WERI-Rb-1 (cell line): ENCODE results near the gene USP17L12.
A peak's percentile ranks its signal among the peaks of the same experiment; 100 is the strongest.
"Not testable (repeated sequence)": the region's sequence is repeated elsewhere in the genome, so short reads cannot be mapped to it uniquely, and the experiment has no call there.

Experiments used
- DNase-seq: peaks from one replicate; pipeline ENCODE4 v3.0.0-alpha.2; 2020
- H3K27ac ChIP-seq: fragments of 250-450 bp; sonication (Bioruptor Pico); 2 replicates; pipeline ENCODE4 v1.5.1; 2020; ENCODE audit warnings: mild to moderate bottlenecking, moderate library complexity
- H3K27me3 ChIP-seq: fragments of 250-450 bp; sonication (Bioruptor Pico); 2 replicates; pipeline ENCODE4 v1.5.1; 2021; ENCODE audit warnings: mild to moderate bottlenecking, low read depth, moderate library complexity; ENCODE audit not compliant: insufficient read depth, severe bottlenecking
- H3K36me3 ChIP-seq: fragments of 250-450 bp; sonication (Bioruptor Pico); 2 replicates; pipeline ENCODE4 v1.5.1; 2020; ENCODE audit warnings: mild to moderate bottlenecking, moderate library complexity
- H3K4me3 ChIP-seq: 2 replicates; pipeline ENCODE4 v1.5.1; 2011; ENCODE audit warnings: low read depth, mild to moderate bottlenecking, control low read depth, low read length
- H3K9me3 ChIP-seq: fragments of 250-450 bp; sonication (Bioruptor Pico); 2 replicates; pipeline ENCODE4 v1.5.1; 2021; ENCODE audit warnings: mild to moderate bottlenecking, moderate library complexity; ENCODE audit not compliant: severe bottlenecking

The USP17L12 gene, protein sequence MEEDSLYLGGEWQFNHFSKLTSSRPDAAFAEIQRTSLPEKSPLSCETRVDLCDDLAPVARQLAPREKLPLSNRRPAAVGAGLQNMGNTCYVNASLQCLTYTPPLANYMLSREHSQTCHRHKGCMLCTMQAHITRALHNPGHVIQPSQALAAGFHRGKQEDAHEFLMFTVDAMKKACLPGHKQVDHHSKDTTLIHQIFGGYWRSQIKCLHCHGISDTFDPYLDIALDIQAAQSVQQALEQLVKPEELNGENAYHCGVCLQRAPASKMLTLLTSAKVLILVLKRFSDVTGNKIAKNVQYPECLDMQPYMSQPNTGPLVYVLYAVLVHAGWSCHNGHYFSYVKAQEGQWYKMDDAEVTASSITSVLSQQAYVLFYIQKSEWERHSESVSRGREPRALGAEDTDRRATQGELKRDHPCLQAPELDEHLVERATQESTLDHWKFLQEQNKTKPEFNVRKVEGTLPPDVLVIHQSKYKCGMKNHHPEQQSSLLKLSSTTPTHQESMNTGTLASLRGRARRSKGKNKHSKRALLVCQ

DNA sequence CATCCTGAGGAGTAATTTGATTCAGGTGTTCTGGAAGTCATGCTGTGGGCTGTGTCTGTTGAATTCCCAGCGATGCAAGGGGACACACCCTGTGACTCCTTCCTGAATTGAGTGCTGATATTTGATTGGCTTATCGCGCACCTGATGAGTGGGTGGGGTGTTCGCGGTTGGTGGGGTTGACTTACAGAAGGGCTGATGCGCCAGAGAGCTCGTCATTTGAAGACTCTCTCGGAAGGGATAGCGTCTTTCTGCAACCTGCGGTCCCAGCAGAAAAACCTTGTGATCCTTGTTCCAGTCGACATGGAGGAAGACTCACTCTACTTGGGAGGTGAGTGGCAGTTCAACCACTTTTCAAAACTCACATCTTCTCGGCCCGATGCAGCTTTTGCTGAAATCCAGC, at the start of gene USP17L12:
Gene USP17L12 (plus strand): TSS at position 301 of the 400 bp plus-strand sequence. CDS start 0 bp downstream, at position 301.
- not testable (repeated sequence) for H3K4me3 ChIP-seq, DNase-seq, H3K27ac ChIP-seq, H3K9me3 ChIP-seq, H3K27me3 ChIP-seq, H3K36me3 ChIP-seq

DNA sequence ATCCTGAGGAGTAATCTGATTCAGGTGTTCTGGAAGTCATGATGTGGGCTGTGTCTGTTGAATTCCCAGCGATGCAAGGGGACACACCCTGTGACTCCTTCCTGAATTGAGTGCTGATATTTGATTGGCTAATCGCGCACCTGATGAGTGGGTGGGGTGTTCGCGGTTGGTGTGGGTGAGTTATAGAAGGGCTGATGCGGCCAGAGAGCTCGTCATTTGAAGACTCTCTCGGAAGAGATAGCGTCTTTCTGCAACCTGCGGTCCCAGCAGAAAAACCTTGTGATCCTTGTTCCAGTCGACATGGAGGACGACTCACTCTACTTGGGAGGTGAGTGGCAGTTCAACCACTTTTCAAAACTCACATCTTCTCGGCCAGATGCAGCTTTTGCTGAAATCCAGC, 9.6 kb upstream of the USP17L12 start, which contains the start of gene USP17L10:
Gene USP17L10 (plus strand): TSS at position 301 of the 400 bp plus-strand sequence. CDS start 0 bp downstream, at position 301.
- H3K4me3 ChIP-seq, DNase-seq, H3K27me3 ChIP-seq, H3K9me3 ChIP-seq, H3K27ac ChIP-seq, H3K36me3 ChIP-seq: not testable (repeated sequence)

DNA sequence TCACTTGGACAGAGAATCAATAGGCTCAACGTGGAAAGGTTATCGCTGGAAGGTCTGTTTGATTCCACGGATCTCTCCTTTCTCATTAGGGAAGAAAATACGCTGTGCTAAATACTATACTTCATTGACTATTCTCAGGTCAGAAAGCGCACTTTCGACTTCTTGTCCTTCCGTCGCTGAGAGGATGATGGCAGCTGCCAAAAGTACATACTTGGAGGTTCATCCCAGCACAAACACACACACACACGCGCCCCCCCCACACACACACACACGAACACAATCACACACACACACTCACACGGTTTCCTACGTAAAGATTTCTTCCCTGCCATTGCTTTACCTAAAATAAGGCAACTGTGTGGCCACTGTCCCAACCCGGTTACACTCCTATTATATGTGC, 5.3 kb upstream of the USP17L12 start:
- H3K36me3 ChIP-seq, H3K9me3 ChIP-seq, H3K27me3 ChIP-seq, H3K4me3 ChIP-seq, H3K27ac ChIP-seq, DNase-seq: not testable (repeated sequence)

DNA sequence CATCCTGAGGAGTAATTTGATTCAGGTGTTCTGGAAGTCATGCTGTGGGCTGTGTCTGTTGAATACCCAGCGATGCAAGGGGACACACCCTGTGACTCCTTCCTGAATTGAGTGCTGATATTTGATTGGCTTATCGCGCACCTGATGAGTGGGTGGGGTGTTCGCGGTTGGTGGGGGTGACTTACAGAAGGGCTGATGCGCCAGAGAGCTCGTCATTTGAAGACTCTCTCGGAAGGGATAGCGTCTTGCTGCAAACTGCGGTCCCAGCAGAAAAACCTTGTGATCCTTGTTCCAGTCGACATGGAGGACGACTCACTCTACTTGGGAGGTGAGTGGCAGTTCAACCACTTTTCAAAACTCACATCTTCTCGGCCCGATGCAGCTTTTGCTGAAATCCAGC, 4.8 kb upstream of the USP17L12 start, which contains the start of gene USP17L11:
Gene USP17L11 (plus strand): TSS at position 301 of the 400 bp plus-strand sequence. CDS start 0 bp downstream, at position 301.
- not testable (repeated sequence) for H3K36me3 ChIP-seq, H3K27ac ChIP-seq, H3K27me3 ChIP-seq, H3K9me3 ChIP-seq, DNase-seq, H3K4me3 ChIP-seq

DNA sequence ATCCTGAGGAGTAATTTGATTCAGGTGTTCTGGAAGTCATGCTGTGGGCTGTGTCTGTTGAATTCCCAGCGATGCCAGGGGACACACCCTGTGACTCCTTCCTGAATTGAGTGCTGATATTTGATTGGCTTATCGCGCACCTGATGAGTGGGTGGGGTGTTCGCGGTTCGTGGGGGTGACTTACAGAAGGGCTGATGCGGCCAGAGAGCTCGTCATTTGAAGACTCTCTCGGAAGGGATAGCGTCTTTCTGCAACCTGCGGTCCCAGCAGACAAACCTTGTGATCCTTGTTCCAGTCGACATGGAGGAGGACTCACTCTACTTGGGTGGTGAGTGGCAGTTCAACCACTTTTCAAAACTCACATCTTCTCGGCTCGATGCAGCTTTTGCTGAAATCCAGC, 4.6 kb downstream of the USP17L12 start, which contains the start of gene USP17L13:
Gene USP17L13 (plus strand): TSS at position 301 of the 400 bp plus-strand sequence. CDS start 0 bp downstream, at position 301.
- not testable (repeated sequence) for H3K4me3 ChIP-seq, H3K9me3 ChIP-seq, H3K27me3 ChIP-seq, H3K27ac ChIP-seq, DNase-seq, H3K36me3 ChIP-seq

DNA sequence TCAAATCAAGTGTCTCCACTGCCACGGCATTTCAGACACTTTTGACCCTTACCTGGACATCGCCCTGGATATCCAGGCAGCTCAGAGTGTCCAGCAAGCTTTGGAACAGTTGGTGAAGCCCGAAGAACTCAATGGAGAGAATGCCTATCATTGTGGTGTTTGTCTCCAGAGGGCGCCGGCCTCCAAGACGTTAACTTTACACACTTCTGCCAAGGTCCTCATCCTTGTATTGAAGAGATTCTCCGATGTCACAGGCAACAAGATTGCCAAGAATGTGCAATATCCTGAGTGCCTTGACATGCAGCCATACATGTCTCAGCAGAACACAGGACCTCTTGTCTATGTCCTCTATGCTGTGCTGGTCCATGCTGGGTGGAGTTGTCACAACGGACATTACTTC, 10.3 kb downstream of the USP17L12 start:
- not testable (repeated sequence) for H3K27me3 ChIP-seq, H3K36me3 ChIP-seq, DNase-seq, H3K9me3 ChIP-seq, H3K27ac ChIP-seq, H3K4me3 ChIP-seq

DNA sequence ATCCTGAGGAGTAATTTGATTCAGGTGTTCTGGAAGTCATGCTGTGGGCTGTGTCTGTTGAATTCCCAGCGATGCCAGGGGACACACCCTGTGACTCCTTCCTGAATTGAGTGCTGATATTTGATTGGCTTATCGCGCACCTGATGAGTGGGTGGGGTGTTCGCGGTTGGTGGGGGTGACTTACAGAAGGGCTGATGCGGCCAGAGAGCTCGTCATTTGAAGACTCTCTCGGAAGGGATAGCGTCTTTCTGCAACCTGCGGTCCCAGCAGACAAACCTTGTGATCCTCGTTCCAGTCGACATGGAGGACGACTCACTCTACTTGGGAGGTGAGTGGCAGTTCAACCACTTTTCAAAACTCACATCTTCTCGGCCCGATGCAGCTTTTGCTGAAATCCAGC, 14.1 kb downstream of the USP17L12 start, which contains the start of gene USP17L15:
Gene USP17L15 (plus strand): TSS at position 301 of the 400 bp plus-strand sequence. CDS start 0 bp downstream, at position 301.
- H3K9me3 ChIP-seq, H3K27me3 ChIP-seq, H3K4me3 ChIP-seq, DNase-seq, H3K27ac ChIP-seq, H3K36me3 ChIP-seq: not testable (repeated sequence)

DNA sequence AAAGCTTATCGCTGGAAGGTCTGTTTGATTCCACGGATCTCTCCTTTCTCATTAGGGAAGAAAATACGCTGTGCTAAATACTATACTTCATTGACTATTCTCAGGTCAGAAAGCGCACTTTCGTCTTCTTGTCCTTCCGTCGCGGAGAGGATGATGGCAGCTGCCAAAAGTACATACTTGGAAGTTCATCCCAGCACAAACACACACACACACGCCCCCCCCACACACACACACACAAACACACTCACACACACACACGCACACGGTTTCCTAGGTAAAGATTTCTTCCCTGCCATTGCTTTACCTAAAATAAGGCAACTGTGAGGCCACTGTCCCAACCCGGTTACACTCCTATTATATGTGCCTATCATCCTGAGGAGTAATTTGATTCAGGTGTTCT, 18.5 kb downstream of the USP17L12 start:
- not testable (repeated sequence) for H3K4me3 ChIP-seq, H3K27ac ChIP-seq, H3K9me3 ChIP-seq, H3K27me3 ChIP-seq, H3K36me3 ChIP-seq
- DNase-seq: peak; percentile 13

DNA sequence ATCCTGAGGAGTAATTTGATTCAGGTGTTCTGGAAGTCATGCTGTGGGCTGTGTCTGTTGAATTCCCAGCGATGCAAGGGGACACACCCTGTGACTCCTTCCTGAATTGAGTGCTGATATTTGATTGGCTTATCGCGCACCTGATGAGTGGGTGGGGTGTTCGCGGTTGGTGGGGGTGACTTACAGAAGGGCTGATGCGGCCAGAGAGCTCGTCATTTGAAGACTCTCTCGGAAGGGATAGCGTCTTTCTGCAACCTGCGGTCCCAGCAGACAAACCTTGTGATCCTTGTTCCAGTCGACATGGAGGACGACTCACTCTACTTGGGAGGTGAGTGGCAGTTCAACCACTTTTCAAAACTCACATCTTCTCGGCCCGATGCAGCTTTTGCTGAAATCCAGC, 23.6 kb downstream of the USP17L12 start, which contains the start of gene USP17L17:
Gene USP17L17 (plus strand): TSS at position 301 of the 400 bp plus-strand sequence. CDS start 0 bp downstream, at position 301.
- not testable (repeated sequence) for H3K27ac ChIP-seq, H3K4me3 ChIP-seq, H3K27me3 ChIP-seq, H3K9me3 ChIP-seq, H3K36me3 ChIP-seq, DNase-seq

DNA sequence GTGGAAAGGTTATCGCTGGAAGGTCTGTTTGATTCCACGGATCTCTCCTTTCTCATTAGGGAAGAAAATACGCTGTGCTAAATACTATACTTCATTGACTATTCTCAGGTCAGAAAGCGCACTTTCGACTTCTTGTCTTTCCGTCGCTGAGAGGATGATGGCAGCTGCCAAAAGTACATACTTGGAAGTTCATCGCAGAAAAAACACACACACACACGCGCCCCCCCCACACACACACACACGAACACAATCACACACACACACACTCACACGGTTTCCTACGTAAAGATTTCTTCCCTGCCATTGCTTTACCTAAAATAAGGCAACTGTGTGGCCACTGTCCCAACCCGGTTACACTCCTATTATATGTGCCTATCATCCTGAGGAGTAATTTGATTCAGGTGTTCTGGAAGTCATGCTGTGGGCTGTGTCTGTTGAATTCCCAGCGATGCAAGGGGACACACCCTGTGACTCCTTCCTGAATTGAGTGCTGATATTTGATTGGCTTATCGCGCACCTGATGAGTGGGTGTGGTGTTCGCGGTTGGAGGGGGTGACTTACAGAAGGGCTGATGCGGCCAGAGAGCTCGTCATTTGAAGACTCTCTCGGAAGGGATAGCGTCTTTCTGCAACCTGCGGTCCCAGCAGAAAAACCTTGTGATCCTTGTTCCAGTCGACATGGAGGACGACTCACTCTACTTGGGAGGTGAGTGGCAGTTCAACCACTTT, 28.2 kb downstream of the USP17L12 start, which contains the start of gene USP17L18:
Gene USP17L18 (plus strand): TSS at position 678 of the 728 bp plus-strand sequence. CDS start 0 bp downstream, at position 678.
- not testable (repeated sequence) for H3K4me3 ChIP-seq, DNase-seq, H3K36me3 ChIP-seq, H3K9me3 ChIP-seq, H3K27ac ChIP-seq, H3K27me3 ChIP-seq

DNA sequence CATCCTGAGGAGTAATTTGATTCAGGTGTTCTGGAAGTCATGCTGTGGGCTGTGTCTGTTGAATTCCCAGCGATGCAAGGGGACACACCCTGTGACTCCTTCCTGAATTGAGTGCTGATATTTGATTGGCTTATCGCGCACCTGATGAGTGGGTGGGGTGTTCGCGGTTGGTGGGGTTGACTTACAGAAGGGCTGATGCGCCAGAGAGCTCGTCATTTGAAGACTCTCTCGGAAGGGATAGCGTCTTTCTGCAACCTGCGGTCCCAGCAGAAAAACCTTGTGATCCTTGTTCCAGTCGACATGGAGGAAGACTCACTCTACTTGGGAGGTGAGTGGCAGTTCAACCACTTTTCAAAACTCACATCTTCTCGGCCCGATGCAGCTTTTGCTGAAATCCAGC, 33.1 kb downstream of the USP17L12 start, which contains the start of gene USP17L19:
Gene USP17L19 (plus strand): TSS at position 301 of the 400 bp plus-strand sequence. CDS start 0 bp downstream, at position 301.
- not testable (repeated sequence) for H3K27me3 ChIP-seq, H3K27ac ChIP-seq, H3K36me3 ChIP-seq, H3K9me3 ChIP-seq, H3K4me3 ChIP-seq, DNase-seq

DNA sequence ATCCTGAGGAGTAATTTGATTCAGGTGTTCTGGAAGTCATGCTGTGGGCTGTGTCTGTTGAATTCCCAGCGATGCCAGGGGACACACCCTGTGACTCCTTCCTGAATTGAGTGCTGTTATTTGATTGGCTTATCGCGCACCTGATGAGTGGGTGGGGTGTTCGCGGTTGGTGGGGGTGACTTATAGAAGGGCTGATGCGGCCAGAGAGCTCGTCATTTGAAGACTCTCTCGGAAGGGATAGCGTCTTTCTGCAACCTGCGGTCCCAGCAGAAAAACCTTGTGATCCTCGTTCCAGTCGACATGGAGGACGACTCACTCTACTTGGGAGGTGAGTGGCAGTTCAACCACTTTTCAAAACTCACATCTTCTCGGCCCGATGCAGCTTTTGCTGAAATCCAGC, 37.9 kb downstream of the USP17L12 start, which contains the start of gene USP17L20:
Gene USP17L20 (plus strand): TSS at position 301 of the 400 bp plus-strand sequence. CDS start 0 bp downstream, at position 301.
- not testable (repeated sequence) for H3K9me3 ChIP-seq, H3K36me3 ChIP-seq, H3K4me3 ChIP-seq, H3K27ac ChIP-seq, H3K27me3 ChIP-seq, DNase-seq

DNA sequence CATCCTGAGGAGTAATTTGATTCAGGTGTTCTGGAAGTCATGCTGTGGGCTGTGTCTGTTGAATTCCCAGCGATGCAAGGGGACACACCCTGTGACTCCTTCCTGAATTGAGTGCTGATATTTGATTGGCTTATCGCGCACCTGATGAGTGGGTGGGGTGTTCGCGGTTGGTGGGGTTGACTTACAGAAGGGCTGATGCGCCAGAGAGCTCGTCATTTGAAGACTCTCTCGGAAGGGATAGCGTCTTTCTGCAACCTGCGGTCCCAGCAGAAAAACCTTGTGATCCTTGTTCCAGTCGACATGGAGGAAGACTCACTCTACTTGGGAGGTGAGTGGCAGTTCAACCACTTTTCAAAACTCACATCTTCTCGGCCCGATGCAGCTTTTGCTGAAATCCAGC, 42.6 kb downstream of the USP17L12 start, which contains the start of gene USP17L21:
Gene USP17L21 (plus strand): TSS at position 301 of the 400 bp plus-strand sequence. CDS start 0 bp downstream, at position 301.
- H3K36me3 ChIP-seq, H3K27me3 ChIP-seq, H3K9me3 ChIP-seq, H3K4me3 ChIP-seq, DNase-seq, H3K27ac ChIP-seq: not testable (repeated sequence)
